GM12801 (cell line): ENCODE results near the gene PIGQ.

Experiments used
- CTCF ChIP-seq: IDR thresholded peaks from one replicate; pipeline ENCODE4 v1.5.1; 2011; ENCODE audit warnings: control low read depth; ENCODE audit not compliant: insufficient read length; ENCODE audit errors: extremely low read depth

PIGQ gene

GRCh38 chr16:536746-537145 is 33.0 kb upstream of the PIGQ start:
- TF ChIP-seq CTCF = no peak

- TF ChIP-seq CTCF = no peak
These were observed 32.1 kb upstream of the PIGQ start for GRCh38 chr16:537415-538335.

GRCh38 chr16:539901-540530 is 29.8 kb upstream of the PIGQ start:
- no peak for TF ChIP-seq CTCF

- TF ChIP-seq CTCF = no peak
These were observed 29.0 kb upstream of the PIGQ start for GRCh38 chr16:540645-541340.

GRCh38 chr16:543301-544164 is 26.2 kb upstream of the PIGQ start:
- TF ChIP-seq CTCF = no peak

GRCh38 chr16:544517-544916 is 25.3 kb upstream of the PIGQ start:
- no peak for TF ChIP-seq CTCF
